MCF 10A (cell line): ENCODE results near the gene PSMA4. TPM values are rescaled to one million over a fixed set of nuclear protein-coding genes. Genes with fewer than 3 reads are reported as not detected.
"Not testable (repeated sequence)": the region's sequence is repeated elsewhere in the genome, so short reads cannot be mapped to it uniquely, and the experiment has no call there.

ENCODE experiments used
- BruUV-seq: library from RNA; stranded (reverse); fragments of 400-500 nt; replicated peaks from 2 replicates; lab custom pipeline; 2021; lab: Mats Ljungman, UMichigan
- CTCF ChIA-PET: fragments of 300-600 bp; sonication (Branson Sonifier 250); formaldehyde crosslinking; extraction: SDS; loops from one replicate; lab custom pipeline; 2021; ENCODE audit warnings: antibody characterized with exemption, inconsistent platforms; lab: Yijun Ruan, JAX
- POLR2A ChIA-PET: fragments of 300-600, 350-650 bp; sonication (Branson Sonifier 250); formaldehyde crosslinking; extraction: SDS; loops from one replicate; lab custom pipeline; 2020; ENCODE audit warnings: antibody characterized with exemption, inconsistent platforms; lab: Yijun Ruan, JAX
- DNase-seq: peaks from one replicate; pipeline ENCODE4 v3.0.0-alpha.2; 2018; ENCODE audit not compliant: unreplicated experiment
- H3K27ac Mint-ChIP-seq: one replicate; pipeline ENCODE4 v1.8.0; 2022; ENCODE audit warnings: mild to moderate bottlenecking, low read depth, mixed read lengths; ENCODE audit not compliant: unreplicated experiment
- H3K27me3 Mint-ChIP-seq: one replicate; pipeline ENCODE4 v1.8.0; 2022; ENCODE audit warnings: mixed read lengths; ENCODE audit not compliant: insufficient read depth, unreplicated experiment
- H3K36me3 Mint-ChIP-seq: one replicate; pipeline ENCODE4 v1.8.0; 2022; ENCODE audit warnings: mild to moderate bottlenecking, moderate library complexity, mixed read lengths; ENCODE audit not compliant: insufficient read depth, unreplicated experiment
- H3K4me1 Mint-ChIP-seq: one replicate; pipeline ENCODE4 v1.8.0; 2022; ENCODE audit warnings: mixed read lengths; ENCODE audit not compliant: insufficient read depth, unreplicated experiment
- H3K4me3 Mint-ChIP-seq: one replicate; pipeline ENCODE4 v1.8.0; 2022; ENCODE audit warnings: mild to moderate bottlenecking, moderate library complexity, mixed read lengths; ENCODE audit not compliant: unreplicated experiment
- H3K9me3 Mint-ChIP-seq: one replicate; pipeline ENCODE4 v1.8.0; 2022; ENCODE audit warnings: mixed read lengths; ENCODE audit not compliant: unreplicated experiment
- CTCF ChIP-seq: fragments of 200-600 bp; IDR thresholded peaks from one replicate; pipeline ENCODE4 v1.8.0; 2022; ENCODE audit warnings: antibody characterized with exemption, mild to moderate bottlenecking; ENCODE audit not compliant: unreplicated experiment
- intact Hi-C: fragments of 100-400 bp; cut with micrococcal nuclease; formaldehyde crosslinking; loops from 2 replicates; pipeline ENCODE4 v1.14.1; 2022
- total RNA-seq: library from RNA; stranded (reverse); gene quantifications from 2 replicates; pipeline ENCODE4 v1.2.3, GENCODE V29; 2022

PSMA4 gene
- total RNA-seq, 1 experiment from 2014 or later, result 221 TPM

GRCh38 chr15:78533331-78533730, 6.9 kb upstream of the PSMA4 start:
- Mint-ChIP-seq H3K36me3 (no peaks in the 10 kb centered on the region), H3K9me3 (no peaks in the 10 kb centered on the region), H3K27ac (no peak overlapping the region), H3K4me1 (no peaks in the 10 kb centered on the region), H3K4me3 (no peak overlapping the region), H3K27me3 (no peaks in the 10 kb centered on the region)
- intact Hi-C loops, result no loop called here
- no peak for TF ChIP-seq CTCF
- no TSS peak for BruUV-seq
- ChIA-PET CTCF (interaction anchor here (0.6 kb wide), 1 partner anchor 377 kb away, joined by 3 read pairs; no protein-coding TSS in a partner anchor), POLR2A (no interaction called here)
- no peak for DNase-seq

- Mint-ChIP-seq H3K4me3 (no peak overlapping the region), H3K27me3 (no peaks in the 10 kb centered on the region), H3K36me3 (peaks cover 9% of the 10 kb centered on the region), H3K9me3 (no peaks in the 10 kb centered on the region), H3K4me1 (peaks cover 5% of the 10 kb centered on the region), H3K27ac (no peak overlapping the region)
- CTCF ChIA-PET, result no interaction called here
- no peak for DNase-seq
- TF ChIP-seq CTCF, result no peak
- BruUV-seq, result no TSS peak
- POLR2A ChIA-PET, result interaction anchor here (0.6 kb wide), 2 partner anchors 28 to 626 kb away, joined by 3 to 4 read pairs; no protein-coding TSS in a partner anchor
- intact Hi-C loops, result no loop called here
Observed at GRCh38 chr15:78536134-78536533, 4.1 kb upstream of the PSMA4 start.

- Mint-ChIP-seq H3K27me3 (no peaks in the 10 kb centered on the region), H3K27ac (no peak overlapping the region), H3K9me3 (no peaks in the 10 kb centered on the region), H3K4me3 (no peak overlapping the region), H3K4me1 (peaks cover 14% of the 10 kb centered on the region), H3K36me3 (peaks cover 17% of the 10 kb centered on the region)
- POLR2A ChIA-PET, result interaction anchor here (0.7 kb wide), 1 partner anchor 7 kb away, joined by 3 read pairs; no protein-coding TSS in a partner anchor
- BruUV-seq, result no TSS peak
- no peak for DNase-seq
- CTCF ChIA-PET, result no interaction called here
- intact Hi-C loops, result no loop called here
- TF ChIP-seq CTCF, result no peak
Observed at GRCh38 chr15:78537266-78537905, 2.9 kb upstream of the PSMA4 start.

- no TSS peak for BruUV-seq
- Mint-ChIP-seq H3K4me1 (peaks cover 14% of the 10 kb centered on the region), H3K27ac (no peak overlapping the region), H3K27me3 (no peaks in the 10 kb centered on the region), H3K36me3 (peaks cover 27% of the 10 kb centered on the region), H3K9me3 (no peaks in the 10 kb centered on the region), H3K4me3 (no peak overlapping the region)
- POLR2A ChIA-PET, result interaction anchor here (0.7 kb wide), 1 partner anchor 8 kb away, joined by 3 read pairs; no protein-coding TSS in a partner anchor
- no peak for DNase-seq
- no peak for TF ChIP-seq CTCF
- CTCF ChIA-PET, result interaction anchor here (0.6 kb wide), 1 partner anchor 27 kb away, joined by 3 read pairs; the partner anchor contains the start of gene CHRNA5
- intact Hi-C loops, result no loop called here
Observed at GRCh38 chr15:78538358-78538757, 1.9 kb upstream of the PSMA4 start.

- not testable (repeated sequence) for DNase-seq, H3K27me3 Mint-ChIP-seq, H3K9me3 Mint-ChIP-seq
- Mint-ChIP-seq H3K4me3 (peak overlapping the region; percentile 92), H3K27ac (peak overlapping the region; percentile 97), H3K36me3 (peaks cover 39% of the 10 kb centered on the region), H3K4me1 (peaks cover 14% of the 10 kb centered on the region)
- ChIA-PET CTCF (interaction anchor here (1.3 to 2.1 kb wide), 2 partner anchors 31 to 170 kb away, joined by 5 to 6 read pairs; no protein-coding TSS in a partner anchor), POLR2A (interaction anchor here (0.6 to 4.7 kb wide), 24 partner anchors 9 to 515 kb away, joined by 3 to 67 read pairs (median 5); partner anchors contain the start of genes CHRNA5, HYKK, IDH3A and IREB2)
- intact Hi-C loops, result loop anchor here (2.0 kb wide), 1 partner anchor 25 kb away; the partner anchor contains the start of gene CHRNA5
- TSS peak; percentile 91 for BruUV-seq
Observed at GRCh38 chr15:78539464-78540140, 642 bp upstream of the PSMA4 start.
